NCI-H1436 treated with DMSO at 0.1 percent for 48 hours (cell line): ENCODE measurements around the gene ABL2.

Source experiments
- DNase-seq: peaks from one replicate; lab custom pipeline; 2025; lab: John Stamatoyannopoulos, UW

Gene ABL2

GRCh38 chr1:179092896-179093461 is 136.5 kb downstream of the ABL2 start:
- DNase-seq, result no peak

GRCh38 chr1:179091691-179092165 is 137.7 kb downstream of the ABL2 start:
- DNase-seq, result no peak

GRCh38 chr1:179090923-179091322 is 138.6 kb downstream of the ABL2 start:
- DNase-seq, result no peak

- no peak for DNase-seq
Observed at GRCh38 chr1:179090522-179090921, 139.0 kb downstream of the ABL2 start.

GRCh38 chr1:179089827-179090482 is 139.5 kb downstream of the ABL2 start:
- DNase-seq, result no peak

GRCh38 chr1:179087665-179088064 is 141.8 kb downstream of the ABL2 start:
- no peak for DNase-seq

- no peak for DNase-seq
Observed at GRCh38 chr1:179083533-179083932, 145.9 kb downstream of the ABL2 start.

- no peak for DNase-seq
Observed at GRCh38 chr1:179082999-179083335, 146.5 kb downstream of the ABL2 start.

- no peak for DNase-seq
Observed at GRCh38 chr1:179082333-179082998, 147.0 kb downstream of the ABL2 start.

GRCh38 chr1:179081687-179082332 is 147.7 kb downstream of the ABL2 start, which contains the start of gene TOR3A:
Gene TOR3A, plus strand, starts transcription at chr1:179082070. Its CDS starts 59 bp downstream, at chr1:179082129.
- DNase-seq, result no peak

- DNase-seq, result no peak
Observed at GRCh38 chr1:179080866-179081686, 148.4 kb downstream of the ABL2 start.

GRCh38 chr1:179079113-179079761 is 150.2 kb downstream of the ABL2 start:
- peak; percentile 16 for DNase-seq

GRCh38 chr1:179077396-179077795 is 152.1 kb downstream of the ABL2 start:
- no peak for DNase-seq

GRCh38 chr1:179066471-179066870 is 163.0 kb downstream of the ABL2 start:
- no peak for DNase-seq

GRCh38 chr1:179061360-179062282 is 167.9 kb downstream of the ABL2 start:
- no peak for DNase-seq

- DNase-seq, result no peak
Observed at GRCh38 chr1:179058487-179059483, 170.7 kb downstream of the ABL2 start.

GRCh38 chr1:179055937-179056336 is 173.5 kb downstream of the ABL2 start:
- no peak for DNase-seq

GRCh38 chr1:179053486-179053885 is 176.0 kb downstream of the ABL2 start:
- DNase-seq, result no peak

- no peak for DNase-seq
Observed at GRCh38 chr1:179052776-179053175, 176.7 kb downstream of the ABL2 start.
